HepG2 (cell line): ENCODE data around the gene TMEM229A. TPM values are rescaled to one million over a fixed set of nuclear protein-coding genes. Genes with fewer than 3 reads are reported as not detected.

Source experiments
- ATAC-seq: fragments of 200-7000 bp; cut with Tn5 transposase; 3 replicates; pipeline ENCODE4 v1.9.1; 2020; ENCODE audit warnings: mild to moderate bottlenecking, moderate library complexity
- BruUV-seq: library from RNA; stranded (reverse); fragments of 400-500 nt; replicated peaks from 2 replicates; lab custom pipeline; 2021; lab: Mats Ljungman, UMichigan
- CTCF ChIA-PET: fragments of 300-600 bp; formaldehyde crosslinking; extraction: SDS; loops from one replicate; lab custom pipeline; 2021; ENCODE audit warnings: low total read pairs, inconsistent platforms, low intra/inter-chr PET ratio; lab: Yijun Ruan, JAX
- POLR2A ChIA-PET: fragments of 350-600 bp; sonication (Branson Sonifier 250); formaldehyde crosslinking; loops from one replicate; lab custom pipeline; 2020; ENCODE audit warnings: antibody characterized with exemption, inconsistent platforms; lab: Yijun Ruan, JAX
- DNase-seq: peaks from one replicate; pipeline ENCODE4 v3.0.0-alpha.2; 2015; ENCODE audit warnings: low spot score
- FAIRE-seq: peaks from 3 replicates; lab custom pipeline; 2011; peaks lifted over from hg19 to GRCh38; lab: Jason Lieb, UNC
- H2AFZ ChIP-seq: one replicate; pipeline ENCODE4 v1.6.1; 2011; ENCODE audit warnings: low read length, inconsistent platforms
- H3K27ac ChIP-seq: fragments of 300-600 bp; 3 replicates; pipeline ENCODE4 v1.8.0; 2011; ENCODE audit warnings: mixed run types, mild to moderate bottlenecking, mixed read lengths, low read length, inconsistent platforms; ENCODE audit not compliant: insufficient read depth; ENCODE audit errors: extremely low read length
- H3K27me3 ChIP-seq, 2 experiments: fragments of 200-600 bp in 1 of 2; 2 replicates in 1 of 2; 3 replicates in 1 of 2; pipeline versions ENCODE4 v1.6.0 to v1.8.0; 2011; ENCODE audit warnings: low read length in 2 of 2, mild to moderate bottlenecking in 2 of 2, moderate library complexity in 2 of 2, inconsistent platforms in 1 of 2; ENCODE audit not compliant: insufficient read depth in 2 of 2, control insufficient read depth in 1 of 2
- H3K36me3 ChIP-seq, 2 experiments: fragments of 200-600 bp in 1 of 2; replicated peaks in 1 of 2; 2 replicates in 1 of 2; 3 replicates in 1 of 2; pipeline versions ENCODE4 v1.5.1 to v1.8.0; 2011; ENCODE audit warnings: low read length in 2 of 2, inconsistent platforms in 1 of 2; ENCODE audit not compliant: insufficient read depth in 2 of 2, control insufficient read depth in 1 of 2
- H3K4me1 ChIP-seq: 2 replicates; pipeline ENCODE4 v1.5.1; 2012; ENCODE audit warnings: low read length, inconsistent platforms; ENCODE audit not compliant: insufficient read depth
- H3K4me2 ChIP-seq: 2 replicates; pipeline ENCODE4 v1.6.0; 2011; ENCODE audit warnings: low read depth, low read length, inconsistent platforms
- H3K4me3 ChIP-seq, 3 experiments: fragments of 200-600 bp in 1 of 3; sonication (generic), shearing (Covaris generic) in 1 of 3; replicated peaks in 1 of 3; 2 replicates each; pipeline ENCODE4 v1.5.1; 2011 to 2016; ENCODE audit warnings: low read length in 3 of 3, inconsistent platforms in 2 of 3, low read depth in 2 of 3, mild to moderate bottlenecking in 2 of 3, control low read depth in 1 of 3, mixed read lengths in 1 of 3; ENCODE audit not compliant: insufficient read depth in 1 of 3
- H3K79me2 ChIP-seq: one replicate; pipeline ENCODE4 v1.6.1; 2011; ENCODE audit warnings: low read length, inconsistent platforms; ENCODE audit not compliant: insufficient read depth
- H3K9ac ChIP-seq: 2 replicates; pipeline ENCODE4 v1.6.0; 2011; ENCODE audit warnings: mild to moderate bottlenecking, low read depth, low read length, inconsistent platforms; ENCODE audit not compliant: insufficient read depth
- H3K9me3 ChIP-seq: 2 replicates; pipeline ENCODE4 v1.5.1; 2012; ENCODE audit warnings: mild to moderate bottlenecking, low read length
- H4K20me1 ChIP-seq: 2 replicates; pipeline ENCODE4 v1.6.0; 2011; ENCODE audit warnings: inconsistent platforms, mild to moderate bottlenecking, low read length, moderate library complexity; ENCODE audit not compliant: insufficient read depth
- BRCA1 ChIP-seq: sonication (generic); formaldehyde crosslinking; IDR thresholded peaks from 2 replicates; pipeline ENCODE4 v1.4.0; 2020; ENCODE audit warnings: missing genetic modification reagents
- CREBL2 ChIP-seq: sonication (generic); formaldehyde crosslinking; IDR thresholded peaks from 2 replicates; pipeline ENCODE4 v1.8.1; 2023; ENCODE audit warnings: missing genetic modification reagents, mild to moderate bottlenecking, borderline replicate concordance
- EEA1 ChIP-seq: sonication (generic); formaldehyde crosslinking; IDR thresholded peaks from 2 replicates; pipeline ENCODE4 v1.5.1; 2020; ENCODE audit warnings: mild to moderate bottlenecking, missing genetic modification reagents, borderline replicate concordance
- HNRNPLL ChIP-seq: fragments of 200-400 bp; formaldehyde crosslinking; IDR thresholded peaks from 2 replicates; pipeline ENCODE4 v1.6.1; 2017; ENCODE audit warnings: mild to moderate bottlenecking, low read depth, low read length; ENCODE audit not compliant: poor library complexity, severe bottlenecking
- IRF2 ChIP-seq: IDR thresholded peaks from 2 replicates; pipeline ENCODE4 v1.6.1; 2018; ENCODE audit warnings: missing genetic modification reagents, missing compliant biosample characterization
- JARID2 ChIP-seq: sonication (generic); formaldehyde crosslinking; IDR thresholded peaks from 2 replicates; pipeline ENCODE4 v1.8.1; 2023; ENCODE audit warnings: missing genetic modification reagents, inconsistent platforms; ENCODE audit not compliant: insufficient replicate concordance
- PAXIP1 ChIP-seq: sonication (generic); formaldehyde crosslinking; conservative IDR thresholded peaks from 2 replicates; pipeline ENCODE4 v1.4.0; 2020; ENCODE audit warnings: mild to moderate bottlenecking, missing genetic modification reagents, moderate library complexity
- SRF ChIP-seq: IDR thresholded peaks from 2 replicates; pipeline ENCODE4 v1.6.1; 2011; ENCODE audit warnings: mild to moderate bottlenecking, low read depth, low read length, moderate library complexity
- SSRP1 ChIP-seq: IDR thresholded peaks from 2 replicates; pipeline ENCODE4 v1.6.1; 2016; ENCODE audit warnings: control low read depth
- TP53 ChIP-seq: sonication (generic); formaldehyde crosslinking; conservative IDR thresholded peaks from 2 replicates; pipeline ENCODE4 v1.4.0; 2020; ENCODE audit warnings: missing genetic modification reagents
- ZFP36L1 ChIP-seq: sonication (generic); formaldehyde crosslinking; IDR thresholded peaks from 2 replicates; pipeline ENCODE4 v1.8.0; 2022; ENCODE audit warnings: mild to moderate bottlenecking, missing genetic modification reagents, moderate library complexity
- WGBS: methylation state at CpG from one replicate; pipeline ENCODE4 v1.1.6; 2017; ENCODE audit warnings: low lambda C conversion rate; 5-methylcytosine and 5-hydroxymethylcytosine counted together
- in situ Hi-C: cut with HindIII; loops from 2 replicates; pipeline ENCODE4 v1.10.0; 2017; ENCODE audit warnings: low pct_unique_long_range_greater_than_20kb; ENCODE audit not compliant: extremely low pct_ligation_motif_present
- intact Hi-C: fragments of 100-400 bp; cut with micrococcal nuclease; formaldehyde crosslinking; loops from one replicate; pipeline ENCODE4 v1.10.0; 2022; ENCODE audit not compliant: unreplicated experiment
- polyA plus RNA-seq, 8 experiments: library from polyadenylated mRNA; depleted of rRNA in 3 of 8; stranded (reverse) in 7 of 8; unstranded in 1 of 8; fragments of >200 nt; fragmentation: Illumina TruSeq in 4 of 8; extraction: Trizol in 4 of 8; gene quantifications; 2 replicates each; pipeline versions ENCODE4 v1.2.1 to v1.2.3, GENCODE V29; 2011 to 2016; ENCODE audit warnings: low read depth in 4 of 8, missing spikeins in 1 of 8, mixed read lengths in 1 of 8; ENCODE audit not compliant: insufficient read depth in 1 of 8
- total RNA-seq, 5 experiments: library from RNA; depleted of rRNA; stranded (reverse); fragments of >200 nt; fragmentation: Illumina TruSeq; extraction: Trizol; gene quantifications; 2 replicates each; pipeline ENCODE4 v1.2.3, GENCODE V29; 2016; ENCODE audit warnings: low read depth in 1 of 5
- TF ChIP-seq, protein P1 (sequence below): IDR thresholded peaks from 2 replicates; pipeline ENCODE4 v1.6.1; 2016; ENCODE audit warnings: mild to moderate bottlenecking
- TF ChIP-seq, protein P2 (sequence below): sonication (generic); formaldehyde crosslinking; IDR thresholded peaks from 2 replicates; pipeline ENCODE4 v1.4.0; 2020; ENCODE audit warnings: missing genetic modification reagents, low read depth, mild to moderate bottlenecking, borderline replicate concordance
- TF ChIP-seq, protein P3 (sequence below): sonication (generic); formaldehyde crosslinking; conservative IDR thresholded peaks from 2 replicates; pipeline ENCODE4 v1.4.0; 2020; ENCODE audit warnings: missing genetic modification reagents

Gene TMEM229A
- total and polyA plus RNA-seq, 2 of the 13 experiments (the other 11 are each of a cell fraction or from before 2014, with no cell fraction given) = not detected

DNA sequence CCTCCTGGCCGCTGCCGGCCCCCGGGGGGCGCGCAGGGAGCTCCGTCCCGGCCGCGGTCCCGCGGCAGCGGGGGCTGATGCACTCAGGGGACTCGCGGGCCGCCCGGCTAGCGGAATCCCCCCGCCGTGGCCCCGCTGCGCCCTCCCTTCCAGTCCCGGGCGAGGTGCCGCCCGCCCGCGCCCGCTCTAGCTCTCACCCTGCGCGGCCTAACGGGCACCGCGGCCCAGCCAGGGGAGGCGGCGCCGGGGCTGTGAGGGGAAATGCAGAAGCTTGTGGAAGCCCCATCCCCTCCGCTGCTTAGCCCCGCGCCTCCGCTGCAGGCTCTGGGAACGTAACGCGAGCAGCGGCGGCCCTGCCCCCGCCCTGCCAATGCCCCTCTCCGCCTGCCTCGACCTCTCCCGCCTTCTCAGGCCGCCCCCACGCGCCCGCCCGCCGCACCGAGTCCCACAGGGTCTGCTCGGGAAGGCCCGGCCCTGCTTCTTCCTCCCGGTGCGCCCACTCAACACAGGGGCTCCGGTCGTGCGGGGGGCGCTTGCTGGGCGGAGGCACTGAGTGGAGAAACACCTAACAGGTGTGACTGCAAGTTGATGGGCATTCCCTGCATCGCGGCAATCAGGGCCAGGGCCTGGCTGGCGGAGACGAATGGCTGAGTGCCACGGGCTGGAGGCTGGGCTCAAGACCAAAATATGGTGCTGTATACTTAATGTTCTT lies 384 bp upstream of the TMEM229A start:
- no peak overlapping the region for H2AFZ ChIP-seq
- peaks cover 0 to 13% of the 10 kb centered on the region in 2 experiments; a peak in 1 of 5 replicates for H3K27me3 ChIP-seq
- no peaks in the 10 kb centered on the region for H3K79me2 ChIP-seq
- no peak overlapping the region for H3K4me2 ChIP-seq
- no peaks in the 10 kb centered on the region for H4K20me1 ChIP-seq
- CTCF ChIA-PET = no interaction called here
- POLR2A ChIA-PET = no interaction called here
- H3K4me3 ChIP-seq = no peak overlapping the region; a peak in 1 of 6 replicates
- no peak for TF ChIP-seq BRCA1 (CRISPR knock-in tag)
- no peak for TF ChIP-seq ZFP36L1
- no peak for TF ChIP-seq CREBL2 (CRISPR knock-in tag)
- TF ChIP-seq HNRNPLL = no peak
- no peak for TF ChIP-seq JARID2 (CRISPR knock-in tag)
- TF ChIP-seq TP53 (CRISPR knock-in tag) = no peak
- no peak for TF ChIP-seq SRF
- TF ChIP-seq, protein P1, sequence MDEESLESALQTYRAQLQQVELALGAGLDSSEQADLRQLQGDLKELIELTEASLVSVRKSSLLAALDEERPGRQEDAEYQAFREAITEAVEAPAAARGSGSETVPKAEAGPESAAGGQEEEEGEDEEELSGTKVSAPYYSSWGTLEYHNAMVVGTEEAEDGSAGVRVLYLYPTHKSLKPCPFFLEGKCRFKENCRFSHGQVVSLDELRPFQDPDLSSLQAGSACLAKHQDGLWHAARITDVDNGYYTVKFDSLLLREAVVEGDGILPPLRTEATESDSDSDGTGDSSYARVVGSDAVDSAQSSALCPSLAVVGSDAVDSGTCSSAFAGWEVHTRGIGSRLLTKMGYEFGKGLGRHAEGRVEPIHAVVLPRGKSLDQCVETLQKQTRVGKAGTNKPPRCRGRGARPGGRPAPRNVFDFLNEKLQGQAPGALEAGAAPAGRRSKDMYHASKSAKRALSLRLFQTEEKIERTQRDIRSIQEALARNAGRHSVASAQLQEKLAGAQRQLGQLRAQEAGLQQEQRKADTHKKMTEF (CRISPR knock-in tag) = no peak
- TF ChIP-seq IRF2 = no peak
- TF ChIP-seq SSRP1 (CRISPR knock-in tag) = no peak
- TF ChIP-seq, protein P2, sequence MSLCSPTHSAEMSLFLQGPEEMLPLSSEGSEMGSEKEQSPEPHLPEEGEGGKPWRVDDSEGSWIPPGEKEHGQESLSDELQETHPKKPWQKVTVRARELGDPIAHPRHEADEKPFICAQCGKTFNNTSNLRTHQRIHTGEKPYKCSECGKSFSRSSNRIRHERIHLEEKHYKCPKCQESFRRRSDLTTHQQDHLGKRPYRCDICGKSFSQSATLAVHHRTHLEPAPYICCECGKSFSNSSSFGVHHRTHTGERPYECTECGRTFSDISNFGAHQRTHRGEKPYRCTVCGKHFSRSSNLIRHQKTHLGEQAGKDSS (CRISPR knock-in tag) = no peak
- TF ChIP-seq EEA1 (CRISPR knock-in tag) = no peak
- TF ChIP-seq, protein P3, sequence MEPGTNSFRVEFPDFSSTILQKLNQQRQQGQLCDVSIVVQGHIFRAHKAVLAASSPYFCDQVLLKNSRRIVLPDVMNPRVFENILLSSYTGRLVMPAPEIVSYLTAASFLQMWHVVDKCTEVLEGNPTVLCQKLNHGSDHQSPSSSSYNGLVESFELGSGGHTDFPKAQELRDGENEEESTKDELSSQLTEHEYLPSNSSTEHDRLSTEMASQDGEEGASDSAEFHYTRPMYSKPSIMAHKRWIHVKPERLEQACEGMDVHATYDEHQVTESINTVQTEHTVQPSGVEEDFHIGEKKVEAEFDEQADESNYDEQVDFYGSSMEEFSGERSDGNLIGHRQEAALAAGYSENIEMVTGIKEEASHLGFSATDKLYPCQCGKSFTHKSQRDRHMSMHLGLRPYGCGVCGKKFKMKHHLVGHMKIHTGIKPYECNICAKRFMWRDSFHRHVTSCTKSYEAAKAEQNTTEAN (CRISPR knock-in tag) = no peak
- TF ChIP-seq PAXIP1 (CRISPR knock-in tag) = no peak
- H3K4me1 ChIP-seq = no peaks in the 10 kb centered on the region
- H3K9ac ChIP-seq = no peak overlapping the region
- intact Hi-C loops (no loop called here), in situ Hi-C loops (no loop called here)
- peak; percentile 41 for ATAC-seq
- no peak overlapping the region for H3K27ac ChIP-seq
- no peak for FAIRE-seq
- no CpG with 5 or more reads among the region's 70 CpGs for WGBS
- no peaks in the 10 kb centered on the region for H3K36me3 ChIP-seq
- no peak for DNase-seq
- H3K9me3 ChIP-seq = no peaks in the 10 kb centered on the region
- no TSS peak for BruUV-seq
